LNCAP (cell line): ENCODE data around the gene SMIM7.

Experiments used
- TF ChIP-seq, protein P1 (sequence below): fragments of 450-650 bp; IDR thresholded peaks from 2 replicates; pipeline ENCODE4 v1.5.1; 2017; ENCODE audit warnings: mild to moderate bottlenecking

The SMIM7 gene

DNA sequence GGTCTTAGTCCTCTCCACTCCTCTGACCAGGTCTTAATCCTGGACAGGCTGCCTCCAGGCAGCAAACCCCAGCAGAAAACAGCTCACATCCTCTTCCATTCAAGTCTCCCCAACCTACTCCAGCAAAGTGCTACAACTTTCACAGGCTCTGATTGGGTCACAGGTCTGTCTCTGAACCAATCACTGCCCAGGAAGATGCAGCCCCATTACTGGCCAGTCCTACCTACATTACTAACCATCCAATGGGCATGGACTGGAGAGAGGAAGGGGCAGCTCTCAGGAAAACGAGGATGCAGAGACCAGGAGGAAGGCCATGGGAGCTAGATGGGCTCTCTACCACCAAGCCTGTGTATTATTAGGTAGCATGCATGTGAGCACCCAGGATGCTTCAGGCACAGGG is 44.1 kb downstream of the SMIM7 start:
- TF ChIP-seq, protein P1, sequence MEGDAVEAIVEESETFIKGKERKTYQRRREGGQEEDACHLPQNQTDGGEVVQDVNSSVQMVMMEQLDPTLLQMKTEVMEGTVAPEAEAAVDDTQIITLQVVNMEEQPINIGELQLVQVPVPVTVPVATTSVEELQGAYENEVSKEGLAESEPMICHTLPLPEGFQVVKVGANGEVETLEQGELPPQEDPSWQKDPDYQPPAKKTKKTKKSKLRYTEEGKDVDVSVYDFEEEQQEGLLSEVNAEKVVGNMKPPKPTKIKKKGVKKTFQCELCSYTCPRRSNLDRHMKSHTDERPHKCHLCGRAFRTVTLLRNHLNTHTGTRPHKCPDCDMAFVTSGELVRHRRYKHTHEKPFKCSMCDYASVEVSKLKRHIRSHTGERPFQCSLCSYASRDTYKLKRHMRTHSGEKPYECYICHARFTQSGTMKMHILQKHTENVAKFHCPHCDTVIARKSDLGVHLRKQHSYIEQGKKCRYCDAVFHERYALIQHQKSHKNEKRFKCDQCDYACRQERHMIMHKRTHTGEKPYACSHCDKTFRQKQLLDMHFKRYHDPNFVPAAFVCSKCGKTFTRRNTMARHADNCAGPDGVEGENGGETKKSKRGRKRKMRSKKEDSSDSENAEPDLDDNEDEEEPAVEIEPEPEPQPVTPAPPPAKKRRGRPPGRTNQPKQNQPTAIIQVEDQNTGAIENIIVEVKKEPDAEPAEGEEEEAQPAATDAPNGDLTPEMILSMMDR, result no peak

DNA sequence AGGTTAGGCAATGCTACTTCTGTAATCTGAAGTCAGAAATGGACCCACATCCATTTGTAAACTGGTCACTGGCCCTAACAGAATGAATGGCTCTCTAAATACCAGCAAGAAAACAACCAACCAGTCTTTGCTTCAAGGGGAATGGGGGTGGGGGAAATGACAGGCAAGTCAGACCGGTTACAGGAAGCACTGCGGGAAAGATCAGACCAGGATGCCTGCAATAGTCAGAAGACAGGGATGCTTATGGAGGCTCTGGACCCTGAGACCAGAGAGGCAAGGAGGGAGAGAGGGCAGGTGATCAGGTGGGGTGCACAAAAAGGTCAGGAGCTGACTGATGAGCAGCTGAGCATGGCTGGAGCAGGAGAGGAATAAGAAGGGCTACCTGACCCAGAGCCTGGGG is 45.0 kb downstream of the SMIM7 start:
- TF ChIP-seq, protein P1, result no peak

DNA sequence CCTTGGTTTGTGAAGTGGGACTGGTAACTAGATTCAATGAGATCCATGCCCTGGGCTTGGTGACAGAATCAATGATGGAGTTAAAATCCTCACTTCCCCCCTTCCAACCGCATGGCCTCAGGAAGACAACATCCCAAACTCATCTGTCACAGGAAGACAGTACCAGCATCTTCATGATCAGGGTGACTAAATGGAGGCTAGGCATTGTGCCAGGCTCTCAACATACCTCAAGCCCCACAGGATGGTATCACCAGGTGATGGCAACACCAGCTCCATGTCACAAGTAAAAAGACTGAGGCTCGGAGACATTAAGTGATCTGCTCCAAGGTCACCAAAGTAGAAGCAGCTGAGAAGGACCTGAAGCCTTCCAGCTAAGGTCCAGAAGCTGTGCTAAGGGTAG is 46.1 kb downstream of the SMIM7 start:
- TF ChIP-seq, protein P1, result no peak

DNA sequence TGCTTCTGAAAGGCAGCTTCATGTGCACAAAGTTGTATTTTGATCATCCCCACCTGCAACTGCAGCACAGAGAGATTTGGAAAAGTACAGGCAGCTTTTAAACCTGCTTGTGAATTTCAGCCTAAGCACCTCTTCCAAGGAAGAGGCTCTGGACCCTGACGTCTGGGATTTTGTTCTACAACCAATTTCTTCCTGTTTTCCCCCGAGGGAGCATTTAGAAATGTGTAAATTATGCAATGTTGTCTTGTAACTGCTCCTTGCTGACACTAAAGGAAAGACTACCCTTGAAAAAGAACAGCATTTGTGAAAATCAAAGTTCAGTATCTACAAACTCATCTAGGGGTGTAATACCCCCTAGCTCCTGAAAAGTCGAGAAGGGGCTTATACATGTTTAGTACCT is 47.3 kb downstream of the SMIM7 start:
- TF ChIP-seq, protein P1, result no peak

DNA sequence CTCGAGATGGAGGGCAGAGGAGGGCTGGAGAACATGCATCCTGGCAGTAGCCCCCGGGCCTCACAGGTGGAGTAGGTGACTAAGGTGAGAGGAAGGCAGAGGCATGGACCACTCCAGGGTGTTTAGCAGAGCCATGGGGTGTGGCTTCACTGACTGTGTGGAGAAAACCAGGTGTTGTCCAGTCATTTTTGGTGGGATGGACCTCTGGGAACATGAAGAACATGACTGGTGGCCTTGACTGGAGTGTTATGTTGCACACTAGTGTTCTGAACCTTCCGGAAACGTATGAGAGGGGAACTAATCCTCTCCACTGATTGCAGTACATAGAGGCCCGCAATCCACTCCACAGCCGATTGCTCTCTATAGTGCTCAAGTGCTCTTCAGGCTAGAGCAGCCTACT is 48.8 kb downstream of the SMIM7 start:
- TF ChIP-seq, protein P1, result no peak

DNA sequence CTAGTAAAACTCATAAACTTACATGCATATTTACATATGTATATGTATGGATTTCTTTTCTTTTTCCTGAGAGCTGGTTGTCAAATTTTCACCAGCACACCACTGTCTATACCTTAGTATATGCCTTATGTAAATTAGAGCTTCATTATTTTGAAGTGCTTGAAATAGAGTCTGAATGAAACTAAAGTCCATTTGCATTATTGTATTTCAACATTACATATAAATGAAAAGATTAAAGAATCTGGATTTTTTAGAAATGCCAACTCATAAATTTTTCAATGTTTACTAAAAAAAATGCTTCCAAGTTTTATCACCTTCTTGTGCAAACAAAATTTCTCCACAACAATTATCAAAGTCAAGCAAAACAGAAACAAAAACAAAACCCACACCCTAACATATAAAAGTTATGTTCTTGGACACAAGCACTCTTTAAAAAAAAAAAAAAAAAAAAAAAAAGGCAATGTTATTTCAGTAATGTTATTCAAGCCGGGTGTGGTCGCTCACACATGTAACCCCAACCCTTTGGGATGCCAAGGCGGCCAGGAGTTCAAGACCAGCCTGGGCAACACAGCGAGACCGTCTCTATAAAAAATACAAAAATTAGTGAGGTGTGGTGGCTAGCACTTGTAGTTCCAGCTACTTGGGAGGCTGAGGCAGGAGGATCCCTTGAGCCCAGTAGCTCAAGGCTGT is 50.3 kb downstream of the SMIM7 start:
- TF ChIP-seq, protein P1, result no peak

DNA sequence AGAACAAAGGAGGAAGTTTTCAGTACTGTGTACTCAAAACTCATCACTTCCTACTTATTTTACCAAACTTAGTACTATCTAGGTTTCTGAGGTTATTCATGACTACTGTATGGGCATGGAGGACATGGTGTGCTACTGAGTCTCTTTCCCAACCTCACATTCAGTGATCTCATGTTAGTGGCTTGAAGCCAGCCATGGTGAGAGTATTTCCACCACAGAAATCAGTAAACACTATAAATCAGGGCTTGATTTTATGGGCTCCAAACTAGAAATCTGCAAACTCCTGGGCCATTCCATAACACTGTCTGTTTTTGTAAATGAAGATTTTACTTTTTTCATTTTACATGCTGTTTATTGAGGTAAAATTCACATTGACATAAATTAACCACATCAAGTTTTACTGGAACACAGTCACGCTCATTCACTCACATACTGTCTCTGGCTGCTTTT is 51.6 kb downstream of the SMIM7 start:
- TF ChIP-seq, protein P1, result no peak

DNA sequence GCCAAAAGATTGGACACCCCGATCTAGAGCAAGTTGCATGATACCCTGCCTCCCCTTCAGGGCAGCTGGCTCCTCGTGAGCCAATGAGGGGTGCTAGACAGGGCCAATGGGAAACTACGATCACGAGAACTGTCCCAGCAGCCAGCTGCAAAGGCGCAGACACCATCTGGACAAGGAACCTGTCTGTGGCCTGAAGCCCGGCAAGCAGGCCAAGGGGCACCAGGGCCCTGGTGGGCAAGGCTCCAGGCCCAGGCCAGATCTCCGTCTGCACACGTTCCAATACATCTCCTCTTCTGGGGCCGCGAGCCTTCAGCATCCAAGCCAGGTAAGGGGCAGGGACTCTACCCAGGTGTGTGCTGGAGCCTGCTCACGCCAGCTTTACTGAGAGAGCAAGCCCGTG is 52.1 kb downstream of the SMIM7 start:
- TF ChIP-seq, protein P1, result no peak
